Measurements from ENCODE around the gene CMBL.

DNA sequence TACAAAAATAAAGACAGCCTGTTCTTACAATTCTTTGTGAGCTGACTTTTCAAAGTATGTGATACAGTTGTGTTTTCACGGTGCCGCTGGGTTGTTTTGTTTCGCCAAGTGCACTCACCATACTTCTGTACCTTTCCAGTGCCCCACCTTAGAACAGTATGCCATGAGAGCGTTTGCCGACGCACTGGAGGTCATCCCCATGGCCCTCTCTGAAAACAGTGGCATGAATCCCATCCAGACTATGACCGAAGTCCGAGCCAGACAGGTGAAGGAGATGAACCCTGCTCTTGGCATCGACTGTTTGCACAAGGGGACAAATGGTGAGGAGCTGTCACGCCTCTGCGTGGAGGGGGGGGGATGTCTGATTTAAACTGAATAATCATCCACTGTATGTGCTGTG lies 44.7 kb downstream of the CMBL start:
- TF ChIP-seq POLR2AphosphoS5 (IDR thresholded peaks at IDR 0.05; ENCODE audit: low read depth, low read length) (no peak), POLR2A (IDR thresholded peaks at IDR 0.05; ENCODE audit: low read depth, low read length) (no peak)

Data from GM12892 (cell line).